Tibial nerve (tissue), 4 donors: ENCODE data around the gene LIFR.

Source experiments
- EP300 ChIP-seq, 2 donors: sonication (generic); formaldehyde crosslinking; IDR thresholded peaks; one replicate each; pipeline ENCODE4 v1.6.1; 2017; ENCODE audit warnings: antibody characterized with exemption in 2 of 2, mild to moderate bottlenecking in 1 of 2
- POLR2A ChIP-seq, 2 donors: fragments of 450-650 bp; IDR thresholded peaks; one replicate each; pipeline ENCODE4 v1.6.1; 2017; ENCODE audit warnings: antibody characterized with exemption in 2 of 2, mild to moderate bottlenecking in 2 of 2, moderate library complexity in 2 of 2
- TF ChIP-seq, protein P1 (sequence below), 5 experiments: fragments of 200-600 bp in 3 of 5; fragments of 450-650 bp in 2 of 5; sonication (generic) in 3 of 5; IDR thresholded peaks; one replicate each; pipeline ENCODE4 v1.5.1; 2016 to 2019; ENCODE audit warnings: antibody characterized with exemption in 5 of 5, mild to moderate bottlenecking in 3 of 5, moderate library complexity in 2 of 5

DNA sequence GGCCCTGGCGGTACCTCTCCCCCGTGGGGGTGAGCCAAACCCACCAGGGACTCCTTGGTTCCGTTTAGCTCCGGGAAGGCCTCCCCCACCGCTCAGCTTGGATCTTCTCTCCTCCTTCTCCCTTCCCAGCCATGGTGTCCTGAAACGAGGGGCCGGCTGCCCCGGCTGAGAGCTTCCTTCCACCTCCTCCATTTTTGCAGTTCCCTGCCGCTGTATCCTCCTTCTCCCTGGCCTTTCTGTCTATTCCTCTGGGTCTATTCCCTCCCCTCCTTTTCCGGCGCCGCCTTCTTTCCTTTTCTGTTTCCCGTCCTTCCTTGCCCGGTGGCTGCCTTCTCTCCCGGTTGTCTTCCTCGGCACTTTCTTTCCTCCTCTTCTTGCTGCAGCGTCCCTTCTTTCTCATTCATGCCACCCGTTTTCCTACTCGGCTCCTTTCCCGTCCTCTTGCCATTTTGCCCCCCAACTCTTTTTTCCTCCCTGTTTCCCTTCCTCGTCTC is 110.4 kb downstream of the LIFR start:
- no peak for TF ChIP-seq POLR2A (IDR thresholded peaks at IDR 0.05)
- TF ChIP-seq, protein P1, sequence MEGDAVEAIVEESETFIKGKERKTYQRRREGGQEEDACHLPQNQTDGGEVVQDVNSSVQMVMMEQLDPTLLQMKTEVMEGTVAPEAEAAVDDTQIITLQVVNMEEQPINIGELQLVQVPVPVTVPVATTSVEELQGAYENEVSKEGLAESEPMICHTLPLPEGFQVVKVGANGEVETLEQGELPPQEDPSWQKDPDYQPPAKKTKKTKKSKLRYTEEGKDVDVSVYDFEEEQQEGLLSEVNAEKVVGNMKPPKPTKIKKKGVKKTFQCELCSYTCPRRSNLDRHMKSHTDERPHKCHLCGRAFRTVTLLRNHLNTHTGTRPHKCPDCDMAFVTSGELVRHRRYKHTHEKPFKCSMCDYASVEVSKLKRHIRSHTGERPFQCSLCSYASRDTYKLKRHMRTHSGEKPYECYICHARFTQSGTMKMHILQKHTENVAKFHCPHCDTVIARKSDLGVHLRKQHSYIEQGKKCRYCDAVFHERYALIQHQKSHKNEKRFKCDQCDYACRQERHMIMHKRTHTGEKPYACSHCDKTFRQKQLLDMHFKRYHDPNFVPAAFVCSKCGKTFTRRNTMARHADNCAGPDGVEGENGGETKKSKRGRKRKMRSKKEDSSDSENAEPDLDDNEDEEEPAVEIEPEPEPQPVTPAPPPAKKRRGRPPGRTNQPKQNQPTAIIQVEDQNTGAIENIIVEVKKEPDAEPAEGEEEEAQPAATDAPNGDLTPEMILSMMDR (IDR thresholded peaks at IDR 0.05) = no peak
- TF ChIP-seq EP300 (IDR thresholded peaks at IDR 0.05) = no peak
